ENCODE measurements around the gene DHX16.

DHX16 gene

DNA sequence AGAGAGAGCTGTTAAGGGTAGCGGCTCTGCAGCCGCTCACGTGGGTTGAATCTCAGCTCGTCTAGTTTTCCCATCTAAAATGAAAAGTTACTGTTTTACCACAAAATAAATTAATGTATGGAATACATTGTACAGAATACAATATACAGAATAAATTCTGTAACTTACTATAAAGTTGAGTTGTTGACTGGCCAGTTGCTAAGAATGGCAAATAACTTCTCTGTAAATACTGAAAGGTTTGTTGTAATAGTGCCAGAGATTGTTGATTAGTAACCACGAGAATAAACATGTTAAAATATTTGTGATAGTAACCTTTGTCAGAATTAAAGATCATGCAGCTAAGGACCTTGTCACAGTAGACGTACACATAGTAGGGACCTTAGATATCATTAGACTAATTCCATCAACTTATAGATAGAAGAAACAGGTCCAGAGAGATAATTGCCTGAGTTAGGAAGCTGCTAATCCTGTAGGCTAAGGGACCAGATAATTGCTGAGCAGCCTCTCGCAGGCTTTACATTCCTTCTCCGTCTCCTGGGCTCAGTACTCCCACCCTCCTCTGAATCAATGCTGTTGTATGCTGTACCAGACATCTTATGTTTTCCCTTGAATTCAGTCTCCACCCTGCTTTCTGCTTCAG, 18.5 kb upstream of the DHX16 start:
- DNase-seq, result no peak

- DNase-seq, result peak; percentile 87 to 97 (median 93)
Observed at GRCh38 chr6:30690403-30691207, 17.8 kb upstream of the DHX16 start, which contains the start of gene NRM. NRM (minus strand) TSS chr6:30690984; CDS start chr6:30690974, 10 bp downstream.

- no peak for DNase-seq
Observed at GRCh38 chr6:30689985-30690384, 17.2 kb upstream of the DHX16 start.

GRCh38 chr6:30689022-30689865, 16.4 kb upstream of the DHX16 start:
- DNase-seq, result no peak

DNA sequence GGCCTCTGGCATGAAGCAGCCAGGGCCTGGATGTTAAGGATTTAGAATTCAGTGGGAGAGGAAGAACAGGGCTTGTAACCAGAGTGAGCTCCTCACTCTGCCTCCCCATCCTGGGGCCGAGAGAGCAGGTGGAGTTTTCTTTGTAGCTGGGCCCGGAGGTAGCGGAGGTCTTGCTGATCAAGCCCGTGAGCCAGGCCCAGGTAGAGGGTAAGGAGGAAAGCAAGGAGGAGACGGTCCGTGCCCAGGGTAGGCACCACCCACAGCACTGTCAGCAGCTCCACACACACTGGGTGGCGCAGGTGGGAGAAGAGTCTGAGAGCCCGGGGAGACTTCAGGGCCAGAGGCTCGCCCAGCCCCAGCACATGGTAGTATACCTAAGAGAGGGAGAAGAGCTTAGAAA, 15.8 kb upstream of the DHX16 start:
- no peak for DNase-seq

- DNase-seq, result peak in 1 of 3 donors; percentile 38
Observed at GRCh38 chr6:30687659-30688431, 15.0 kb upstream of the DHX16 start.

DNA sequence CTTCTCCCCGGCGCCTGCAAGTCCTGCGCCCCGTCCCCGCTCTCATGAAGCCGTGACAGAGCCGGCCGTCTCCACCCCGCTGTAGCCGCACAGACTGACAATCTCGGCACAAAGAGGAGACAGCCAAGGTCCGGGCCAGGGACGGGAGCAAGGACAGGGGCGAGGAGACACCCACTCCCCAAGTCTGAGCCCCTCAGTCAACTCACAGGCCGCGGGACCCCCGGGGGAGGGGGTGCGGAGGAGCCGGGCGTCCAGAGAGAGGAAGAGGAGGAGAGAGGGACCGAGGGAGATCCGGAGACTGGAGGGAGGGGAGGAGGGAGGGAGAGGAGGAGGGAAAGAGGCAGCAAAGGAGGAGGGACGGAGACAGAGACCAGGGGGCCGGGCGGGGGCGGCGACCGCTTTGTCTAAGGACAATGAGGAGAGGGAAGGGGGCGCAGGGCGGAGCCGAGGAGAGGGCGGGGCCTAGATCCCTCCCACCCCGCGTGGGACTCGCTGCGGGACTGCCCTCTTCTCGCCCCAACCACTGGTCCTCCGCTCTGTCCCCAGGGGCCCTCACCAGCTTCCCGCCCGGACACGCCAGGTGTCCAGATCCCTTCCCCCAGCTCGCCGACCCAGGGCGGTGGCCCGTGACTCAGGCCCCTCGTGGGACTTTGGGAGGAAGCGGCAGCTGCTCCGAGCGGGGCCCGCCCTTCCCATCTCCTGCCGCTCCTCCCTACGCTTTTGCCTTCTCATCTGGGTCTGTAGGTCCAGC, 14.3 kb upstream of the DHX16 start:
- DNase-seq, result peak; percentile 94 to 97 (median 94)

- DNase-seq, result peak; percentile 83 to 96 (median 92)
Observed at GRCh38 chr6:30686009-30686907, 13.5 kb upstream of the DHX16 start, which contains the start of gene PPP1R18. PPP1R18 (minus strand) TSS chr6:30686645; CDS start chr6:30686018, 627 bp downstream.

DNA sequence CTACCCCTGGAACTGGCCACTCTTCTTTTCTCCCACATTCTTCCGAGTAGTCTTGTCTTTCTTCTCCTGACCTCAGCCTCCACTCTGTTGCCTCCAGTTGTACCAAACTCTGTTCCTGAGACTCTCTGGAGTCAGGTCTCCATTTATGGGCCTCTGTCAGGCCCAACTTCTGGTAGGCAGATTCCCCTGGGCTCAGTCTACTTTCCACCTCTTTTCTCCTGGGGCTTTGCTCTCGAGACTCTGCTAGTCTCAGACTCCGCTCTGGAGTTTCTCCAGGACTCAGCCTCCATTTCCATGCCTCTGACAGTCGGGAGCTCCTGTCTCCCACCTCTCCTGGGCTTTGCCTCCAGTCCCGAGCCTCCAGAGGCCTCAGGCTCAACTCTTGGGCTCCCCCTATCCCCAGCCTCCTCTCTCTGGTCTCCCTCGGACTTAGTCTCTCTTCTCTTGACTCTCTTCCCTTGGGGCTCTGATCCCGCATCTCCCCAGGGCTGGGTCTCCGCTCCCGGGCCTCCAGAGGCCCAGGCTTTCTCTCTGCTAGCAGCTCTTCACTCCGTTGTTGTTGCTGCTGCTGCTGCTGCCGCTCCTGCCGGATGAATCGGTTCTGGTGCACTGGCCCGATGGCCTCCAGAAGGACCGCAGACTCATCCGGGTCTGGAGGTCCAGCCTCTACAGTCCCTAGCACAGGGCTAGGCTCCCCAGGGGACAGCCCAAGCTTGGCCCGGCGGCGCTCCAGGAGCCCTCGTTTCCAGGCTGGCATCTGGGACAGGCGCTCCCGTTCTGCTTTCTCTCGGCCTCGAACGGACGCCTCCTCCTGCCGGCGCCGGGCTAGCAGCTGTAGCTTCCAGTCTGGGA, 12.6 kb upstream of the DHX16 start:
- DNase-seq, result peak; percentile 47 to 54 (median 49)

- DNase-seq, result peak; percentile 86 to 94 (median 88)
Observed at GRCh38 chr6:30684386-30685156, 11.8 kb upstream of the DHX16 start.

GRCh38 chr6:30683980-30684338, 11.2 kb upstream of the DHX16 start:
- DNase-seq, result peak in 1 of 3 donors; percentile 32

DNA sequence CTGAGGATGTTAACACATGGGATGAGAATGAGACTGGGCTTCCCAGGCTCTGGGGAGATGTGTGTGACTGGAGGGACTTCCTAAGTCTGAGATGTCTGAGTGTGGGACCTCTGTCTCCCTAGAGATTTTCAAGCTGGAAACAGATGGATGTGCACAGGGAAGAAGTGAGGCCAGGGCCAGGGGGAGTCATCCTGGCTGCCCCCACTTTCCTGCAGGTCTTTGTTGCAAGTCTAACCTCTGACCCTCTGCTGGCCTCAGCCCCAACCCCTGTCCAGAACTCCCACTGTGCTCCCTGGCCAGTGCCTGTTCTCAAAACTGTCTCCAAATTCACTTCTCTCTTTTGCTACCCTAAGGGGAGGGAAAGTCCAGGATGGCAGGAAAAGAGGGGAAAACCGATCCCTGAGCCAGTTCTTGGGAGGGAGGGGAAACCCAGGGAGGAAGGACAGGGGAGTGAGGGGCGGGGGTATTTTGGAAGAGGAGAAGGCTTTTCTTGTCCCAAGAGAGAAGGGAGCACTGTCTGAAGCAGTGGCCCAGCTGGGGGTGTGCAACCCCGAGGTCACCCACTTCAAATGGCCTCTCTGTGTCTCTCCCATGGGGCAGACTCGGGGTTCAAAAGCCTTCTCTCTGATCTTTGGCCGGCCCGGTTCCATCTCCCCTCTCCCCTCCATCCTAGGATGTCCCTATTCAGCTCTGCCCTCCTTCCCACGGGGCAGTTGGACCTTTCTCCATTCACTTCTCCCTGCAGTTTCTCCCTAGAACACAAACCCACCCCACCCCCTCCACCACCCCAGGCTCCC, 10.6 kb upstream of the DHX16 start:
- DNase-seq, result peak; percentile 91 to 95 (median 93)

DNA sequence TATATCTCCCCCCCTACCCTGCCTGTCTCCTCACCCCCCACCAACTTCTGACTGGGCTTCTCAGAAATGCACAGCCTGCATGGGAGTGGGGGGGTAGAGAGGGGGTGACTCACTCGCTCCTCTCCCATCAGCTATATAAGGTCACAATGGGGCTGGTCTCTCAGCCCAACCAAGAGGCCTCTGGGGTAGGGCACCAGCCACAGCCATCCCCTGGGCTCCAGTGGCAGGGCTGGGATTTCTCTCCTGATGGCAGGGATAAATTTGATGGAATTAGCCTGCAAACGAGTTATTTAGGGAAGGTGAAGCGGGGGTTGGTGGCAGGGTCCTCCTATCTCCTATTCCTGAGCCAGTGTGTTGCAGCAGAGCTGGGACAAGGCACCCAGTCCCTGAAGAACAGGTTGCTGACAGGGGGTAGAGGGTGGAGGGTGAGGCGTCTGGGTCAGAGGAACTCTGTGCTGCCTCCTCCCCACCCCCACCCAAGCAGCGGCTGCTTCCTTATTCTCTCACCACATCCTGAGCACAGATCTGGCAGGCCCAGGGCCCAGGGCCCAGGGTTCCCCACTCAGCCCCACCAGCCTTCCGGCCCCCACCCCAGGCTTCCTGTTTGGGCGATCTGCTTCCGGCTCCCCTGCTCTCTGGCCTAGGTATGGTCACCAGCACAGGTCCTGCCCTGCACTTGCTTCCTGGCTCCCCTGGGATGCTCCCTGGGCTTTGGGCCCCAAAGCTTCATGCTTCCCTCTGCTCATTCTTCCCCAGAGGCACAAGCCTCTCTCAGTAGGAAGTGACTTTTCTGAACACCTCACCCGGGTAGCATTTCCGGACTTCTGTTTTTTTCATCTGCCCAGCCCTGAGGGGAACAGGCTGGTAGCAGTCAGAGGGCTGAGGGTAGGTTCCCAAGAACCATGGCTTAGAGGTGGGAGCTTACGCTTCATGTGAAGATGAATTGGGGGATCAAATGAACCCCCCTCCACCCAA, 9.6 kb upstream of the DHX16 start:
- peak; percentile 79 to 90 (median 83) for DNase-seq

GRCh38 chr6:30681766-30682142, 8.9 kb upstream of the DHX16 start:
- no peak for DNase-seq

DNA sequence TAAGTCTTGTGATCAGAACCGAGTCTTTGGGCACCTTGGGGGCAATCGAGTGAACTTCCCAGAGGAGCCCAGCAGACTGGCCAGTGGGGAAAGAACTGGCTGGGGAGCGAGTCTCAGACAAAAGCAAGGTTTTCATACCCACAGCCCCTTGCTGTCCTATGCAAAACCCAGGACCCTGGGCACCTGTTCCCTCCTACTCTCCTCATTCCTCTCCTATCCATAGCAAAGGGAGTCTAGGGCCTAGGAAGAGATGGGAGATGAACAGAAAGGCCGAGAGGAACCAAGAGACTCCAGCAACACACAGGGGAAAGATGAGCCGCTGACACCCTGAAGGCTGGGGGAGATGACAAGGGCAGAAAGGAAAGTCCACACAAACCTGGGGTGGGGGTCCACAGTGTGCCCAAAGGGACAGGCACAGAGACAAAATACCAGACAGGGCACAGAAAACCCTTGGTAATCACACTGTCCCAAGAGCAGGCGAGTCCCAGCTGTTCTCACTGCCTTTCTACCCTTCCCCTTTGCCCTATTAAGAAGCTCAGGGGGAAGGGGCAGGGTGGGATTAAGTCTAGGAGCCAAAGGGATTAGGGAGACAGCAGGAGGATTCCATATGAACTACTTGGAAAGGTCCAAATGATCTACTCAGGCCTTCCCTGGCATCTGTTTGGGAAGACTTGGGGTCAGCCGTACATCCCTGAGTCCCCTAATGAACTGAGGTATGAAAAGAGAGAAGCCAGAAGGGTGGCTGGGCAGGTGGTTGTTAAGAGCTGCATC, 7.1 kb upstream of the DHX16 start:
- DNase-seq, result no peak

Measured in suppressor macrophage treated with lipopolysaccharide for 1 hour (primary cell).